ENCODE results near the gene TECPR2. TPM values are rescaled to one million over a fixed set of nuclear protein-coding genes. Genes with fewer than 3 reads are reported as not detected.

The TECPR2 gene
- total RNA-seq, 2 experiments from 2014 or later, result 4.8 to 5.7 TPM

GRCh38 chr14:102506626-102506925 lies 143.8 kb downstream of the TECPR2 start:
- H3K4me1 Mint-ChIP-seq, result peaks cover 14% of the 10 kb centered on the region
- no peaks in the 10 kb centered on the region for H3K27me3 Mint-ChIP-seq
- H3K4me3 Mint-ChIP-seq, result no peak overlapping the region
- no peak for DNase-seq
- H3K27ac Mint-ChIP-seq, result no peak overlapping the region
- no peaks in the 10 kb centered on the region for H3K9me3 Mint-ChIP-seq
- H3K36me3 Mint-ChIP-seq, result peaks cover 5% of the 10 kb centered on the region

- no peak for DNase-seq
- no peaks in the 10 kb centered on the region for H3K9me3 Mint-ChIP-seq
- H3K27me3 Mint-ChIP-seq, result no peaks in the 10 kb centered on the region
- peaks cover 14% of the 10 kb centered on the region for H3K4me1 Mint-ChIP-seq
- H3K4me3 Mint-ChIP-seq, result no peak overlapping the region
- peaks cover 5% of the 10 kb centered on the region for H3K36me3 Mint-ChIP-seq
- H3K27ac Mint-ChIP-seq, result no peak overlapping the region
These were observed 144.5 kb downstream of the TECPR2 start for GRCh38 chr14:102507081-102507856.

- Mint-ChIP-seq H3K27ac (no peak overlapping the region), H3K4me1 (peaks cover 14% of the 10 kb centered on the region), H3K36me3 (peaks cover 5% of the 10 kb centered on the region), H3K27me3 (no peaks in the 10 kb centered on the region), H3K9me3 (no peaks in the 10 kb centered on the region), H3K4me3 (no peak overlapping the region)
- DNase-seq, result no peak
These were observed 145.1 kb downstream of the TECPR2 start for GRCh38 chr14:102507857-102508312.

GRCh38 chr14:102508410-102508773 lies 145.7 kb downstream of the TECPR2 start:
- Mint-ChIP-seq H3K27ac (no peak overlapping the region), H3K27me3 (no peaks in the 10 kb centered on the region), H3K4me3 (peak overlapping the region; percentile 74), H3K4me1 (peaks cover 14% of the 10 kb centered on the region), H3K36me3 (peaks cover 5% of the 10 kb centered on the region), H3K9me3 (no peaks in the 10 kb centered on the region)
- DNase-seq, result no peak

- Mint-ChIP-seq H3K27me3 (no peaks in the 10 kb centered on the region), H3K36me3 (peaks cover 5% of the 10 kb centered on the region), H3K9me3 (no peaks in the 10 kb centered on the region), H3K4me1 (peaks cover 14% of the 10 kb centered on the region), H3K27ac (no peak overlapping the region), H3K4me3 (peak overlapping the region; percentile 74)
- DNase-seq, result peak; percentile 29
These were observed 146.3 kb downstream of the TECPR2 start for GRCh38 chr14:102508774-102509745.

- H3K27ac Mint-ChIP-seq, result peak within 1 kb of the TSS; percentile 48
These were observed 147.2 kb downstream of the TECPR2 start, which contains the start of gene ANKRD9 for GRCh38 chr14:102509746-102510615. Gene ANKRD9, minus strand, starts transcription at chr14:102509776. Its CDS starts 1,887 bp downstream, at chr14:102507889.

GRCh38 chr14:102510616-102511520 lies 148.1 kb downstream of the TECPR2 start:
- DNase-seq, result peak; percentile 36
- Mint-ChIP-seq H3K4me1 (peaks cover 14% of the 10 kb centered on the region), H3K4me3 (peak overlapping the region; percentile 79), H3K9me3 (no peaks in the 10 kb centered on the region), H3K36me3 (peaks cover 5% of the 10 kb centered on the region), H3K27ac (no peak overlapping the region), H3K27me3 (no peaks in the 10 kb centered on the region)

More at GRCh38 chr14:102509746-102510615, 147.2 kb downstream of the TECPR2 start, which contains the start of gene ANKRD9:
- Mint-ChIP-seq H3K36me3 (peaks cover 5% of the 10 kb centered on the region), H3K4me1 (peaks cover 14% of the 10 kb centered on the region), H3K4me3 (peak within 1 kb of the TSS; percentile 79), H3K27me3 (no peaks in the 10 kb centered on the region), H3K9me3 (no peaks in the 10 kb centered on the region)
- DNase-seq, result peak; percentile 93

GRCh38 chr14:102511538-102511937 lies 148.8 kb downstream of the TECPR2 start:
- no peak overlapping the region for H3K27ac Mint-ChIP-seq
- H3K4me1 Mint-ChIP-seq, result peaks cover 17% of the 10 kb centered on the region
- H3K4me3 Mint-ChIP-seq, result no peak overlapping the region
- H3K36me3 Mint-ChIP-seq, result peaks cover 5% of the 10 kb centered on the region
- H3K9me3 Mint-ChIP-seq, result no peaks in the 10 kb centered on the region
- peaks cover 5% of the 10 kb centered on the region for H3K27me3 Mint-ChIP-seq
- no peak for DNase-seq

GRCh38 chr14:102512793-102513300 lies 150.1 kb downstream of the TECPR2 start:
- Mint-ChIP-seq H3K4me3 (no peak overlapping the region), H3K4me1 (peaks cover 19% of the 10 kb centered on the region)

GRCh38 chr14:102513899-102514772 lies 151.4 kb downstream of the TECPR2 start:
- no peak overlapping the region for H3K4me3 Mint-ChIP-seq
- H3K9me3 Mint-ChIP-seq, result no peaks in the 10 kb centered on the region
- no peak for DNase-seq
- H3K4me1 Mint-ChIP-seq, result peaks cover 14% of the 10 kb centered on the region
- no peak overlapping the region for H3K27ac Mint-ChIP-seq
- peaks cover 16% of the 10 kb centered on the region for H3K27me3 Mint-ChIP-seq
- H3K36me3 Mint-ChIP-seq, result no peaks in the 10 kb centered on the region

More at GRCh38 chr14:102512793-102513300, 150.1 kb downstream of the TECPR2 start:
- DNase-seq, result no peak
- H3K27me3 Mint-ChIP-seq, result peaks cover 10% of the 10 kb centered on the region
- H3K9me3 Mint-ChIP-seq, result no peaks in the 10 kb centered on the region
- H3K27ac Mint-ChIP-seq, result no peak overlapping the region
- H3K36me3 Mint-ChIP-seq, result peaks cover 4% of the 10 kb centered on the region

- Mint-ChIP-seq H3K4me3 (no peak overlapping the region), H3K4me1 (peaks cover 14% of the 10 kb centered on the region), H3K36me3 (no peaks in the 10 kb centered on the region), H3K9me3 (no peaks in the 10 kb centered on the region), H3K27ac (no peak overlapping the region), H3K27me3 (peaks cover 16% of the 10 kb centered on the region)
- no peak for DNase-seq
These were observed 152.4 kb downstream of the TECPR2 start for GRCh38 chr14:102514987-102515733.

Measured in activated naive CD8-positive, alpha-beta T cell treated with anti-CD3 and anti-CD28 coated beads for 36 hours (primary cell).